Naive thymus-derived CD8-positive, alpha-beta T cell (primary cell): ENCODE measurements around the gene KCNJ3. TPM values are rescaled to one million over a fixed set of nuclear protein-coding genes. Genes with fewer than 3 reads are reported as not detected.

Experiments
- ATAC-seq, 2 donors: fragments of 150-1000 bp; cut with Tn5 transposase in 1 of 2; sonication (Bioruptor Pico), chemical (Tn5 transposase) in 1 of 2; 1 replicate in 1 of 2; 2 replicates in 1 of 2; pipeline ENCODE4 v1.10.0; 2021; ENCODE audit warnings: mild to moderate bottlenecking in 2 of 2, moderate library complexity in 2 of 2
- POLR2A ChIA-PET: fragments of 350-600 bp; sonication (Branson Sonifier 250); formaldehyde crosslinking; loops from one replicate; lab custom pipeline; 2021; ENCODE audit warnings: antibody characterized with exemption; lab: Charles Lee
- DNase-seq, 10 donors: peaks; one replicate each; pipeline versions ENCODE4 v3.0.0 to v3.0.0-alpha.2; 2020 to 2022
- H3K27ac Mint-ChIP-seq, 10 donors: one replicate each; pipeline ENCODE4 v1.8.0; 2020 to 2022; ENCODE audit warnings: mild to moderate bottlenecking in 10 of 10, mixed read lengths in 10 of 10, moderate library complexity in 4 of 10, inconsistent platforms in 1 of 10
- H3K27me3 Mint-ChIP-seq, 5 donors: one replicate each; pipeline ENCODE4 v1.8.0; 2021 to 2022; ENCODE audit warnings: mixed read lengths in 5 of 5
- H3K36me3 Mint-ChIP-seq, 3 donors: one replicate each; pipeline ENCODE4 v1.8.0; 2020 to 2022; ENCODE audit warnings: mixed read lengths in 3 of 3, mild to moderate bottlenecking in 2 of 3, inconsistent platforms in 1 of 3
- H3K4me1 Mint-ChIP-seq, 4 donors: one replicate each; pipeline ENCODE4 v1.8.0; 2021 to 2022; ENCODE audit warnings: mixed read lengths in 4 of 4
- H3K4me3 Mint-ChIP-seq, 10 donors: one replicate each; pipeline ENCODE4 v1.8.0; 2020 to 2022; ENCODE audit warnings: mild to moderate bottlenecking in 10 of 10, mixed read lengths in 10 of 10, moderate library complexity in 6 of 10, inconsistent platforms in 1 of 10
- H3K9me3 Mint-ChIP-seq, 9 donors: one replicate each; pipeline ENCODE4 v1.8.0; 2020 to 2022; ENCODE audit warnings: mixed read lengths in 9 of 9, mild to moderate bottlenecking in 3 of 9, inconsistent platforms in 1 of 9, moderate library complexity in 1 of 9
- polyA plus RNA-seq, 3 donors: library from polyadenylated mRNA; unstranded; fragments of 300-500 nt; fragmentation: Illumina TruSeq; gene quantifications; one replicate each; pipeline ENCODE4 v1.2.3, GENCODE V29; 2021
- total RNA-seq, 8 experiments: library from RNA in 2 of 8; stranded (reverse) in 2 of 8; gene quantifications; one replicate each; pipeline ENCODE4 v1.2.3 and lab custom pipeline; 2021 to 2026

Gene KCNJ3
- total and polyA plus RNA-seq, 5 experiments from 2014 or later: not detected

DNA sequence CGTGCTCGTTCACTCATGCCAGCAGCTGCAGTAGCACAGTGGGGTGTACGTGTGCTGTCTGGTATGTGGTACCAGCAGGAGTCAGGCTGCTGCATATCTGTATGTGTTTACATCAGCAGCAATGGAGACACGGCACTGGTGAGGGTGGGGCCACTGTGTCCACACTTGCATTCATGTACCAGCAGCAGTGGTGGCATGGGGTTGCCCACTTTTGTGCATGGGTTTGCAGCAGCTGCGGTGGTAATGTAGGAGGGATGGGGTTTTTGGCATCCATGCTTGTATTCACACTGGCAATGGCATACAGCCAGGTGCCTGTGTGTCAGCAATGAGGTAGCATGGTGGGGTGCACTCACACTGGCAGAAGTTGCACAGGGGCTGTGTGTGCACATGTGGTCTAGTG lies 187.8 kb downstream of the KCNJ3 start:
- POLR2A ChIA-PET: no interaction called here
- ATAC-seq (no peak), DNase-seq (no peak)
- peaks cover 0 to 1% (median 0%) of the 10 kb centered on the region in 4 donors for H3K4me1 Mint-ChIP-seq
- peaks cover 4 to 52% (median 17%) of the 10 kb centered on the region in 9 donors for H3K9me3 Mint-ChIP-seq
- H3K27me3 Mint-ChIP-seq: peaks cover 0 to 12% (median 0%) of the 10 kb centered on the region in 5 donors
- no peak overlapping the region for H3K27ac Mint-ChIP-seq
- H3K36me3 Mint-ChIP-seq: no peaks in the 10 kb centered on the region
- H3K4me3 Mint-ChIP-seq: no peak overlapping the region

DNA sequence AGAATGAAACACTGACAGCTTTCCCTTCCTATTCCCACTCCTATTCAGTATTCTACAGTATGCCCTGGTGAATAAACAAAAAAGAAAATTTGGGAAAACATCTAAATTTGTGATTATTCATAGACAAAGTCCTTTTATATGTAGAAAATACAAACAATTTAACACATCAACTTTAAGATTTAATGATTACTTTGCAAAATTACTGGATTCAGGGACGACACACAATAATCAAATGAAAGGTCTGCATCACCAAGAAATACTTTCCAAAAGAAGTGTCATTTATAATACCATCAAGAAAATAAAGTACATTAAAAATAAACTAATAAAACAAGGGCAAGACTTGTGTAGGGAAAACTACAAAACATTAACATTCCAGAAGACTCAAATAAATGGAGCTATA lies 199.8 kb downstream of the KCNJ3 start:
- DNase-seq (no peak), ATAC-seq (no peak)
- peaks cover 0 to 4% (median 0%) of the 10 kb centered on the region in 5 donors for H3K27me3 Mint-ChIP-seq

DNA sequence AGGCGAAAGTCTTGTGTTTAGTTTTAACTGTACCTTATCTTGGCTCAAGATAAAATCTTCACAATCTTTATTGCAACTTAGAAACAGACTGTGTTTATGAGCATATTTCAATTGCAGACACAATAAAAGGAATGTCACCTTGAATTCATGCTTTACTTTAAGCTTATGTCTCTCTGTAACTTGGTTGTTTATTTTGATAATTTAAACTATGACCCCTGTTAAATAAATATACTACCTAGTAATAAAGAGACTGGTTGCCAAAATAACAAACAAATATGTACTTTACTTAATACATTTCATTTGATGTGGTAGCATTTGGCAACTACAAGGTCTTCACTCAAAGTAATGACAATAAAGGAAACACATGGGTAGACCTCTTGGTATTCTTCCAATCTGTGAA lies 202.6 kb downstream of the KCNJ3 start:
- no peak for ATAC-seq

More for the DNA sequence above, 199.8 kb downstream of the KCNJ3 start:
- POLR2A ChIA-PET: no interaction called here
- Mint-ChIP-seq H3K4me1 (no peaks in the 10 kb centered on the region), H3K4me3 (no peak overlapping the region), H3K9me3 (peaks cover 0 to 11% (median under 1%) of the 10 kb centered on the region in 9 donors), H3K27ac (no peak overlapping the region), H3K36me3 (no peaks in the 10 kb centered on the region)

More for the DNA sequence above, 202.6 kb downstream of the KCNJ3 start:
- Mint-ChIP-seq H3K4me3 (no peak overlapping the region), H3K9me3 (peaks cover 0 to 32% (median 0%) of the 10 kb centered on the region in 9 donors), H3K4me1 (no peaks in the 10 kb centered on the region), H3K36me3 (no peaks in the 10 kb centered on the region), H3K27me3 (no peaks in the 10 kb centered on the region), H3K27ac (no peak overlapping the region)
- POLR2A ChIA-PET: no interaction called here
- no peak for DNase-seq
